GM23338 (cell line): ENCODE data around the gene SLC25A6. TPM values are rescaled to one million over a fixed set of nuclear protein-coding genes. Genes with fewer than 3 reads are reported as not detected.

Experiments
- ATAC-seq: fragments of 200-7000 bp; cut with Tn5 transposase; 3 replicates; pipeline ENCODE4 v1.9.1; 2020
- DNase-seq: peaks from one replicate; pipeline ENCODE4 v3.0.0-alpha.2; 2015; ENCODE audit warnings: low spot score
- H2AFZ ChIP-seq: fragments of 200-600 bp; sonication (generic); 2 replicates; pipeline ENCODE4 v1.8.0; 2016; ENCODE audit warnings: antibody characterized with exemption, mild to moderate bottlenecking, moderate library complexity
- H3F3A ChIP-seq: fragments of 200-600 bp; sonication (generic); replicated peaks from 2 replicates; pipeline ENCODE4 v1.8.0; 2017; ENCODE audit warnings: antibody characterized with exemption, mixed run types, low read depth
- H3K27ac ChIP-seq: fragments of 200-600 bp; sonication (generic); 2 replicates; pipeline ENCODE4 v1.6.1; 2016; ENCODE audit warnings: low read depth
- H3K27me3 ChIP-seq: fragments of 200-600 bp; sonication (generic); 2 replicates; pipeline ENCODE4 v1.8.0; 2016; ENCODE audit warnings: mild to moderate bottlenecking, mixed run types, moderate library complexity; ENCODE audit not compliant: insufficient read depth
- H3K36me3 ChIP-seq: fragments of 200-600 bp; sonication (generic); 2 replicates; pipeline ENCODE4 v1.8.0; 2016; ENCODE audit warnings: mild to moderate bottlenecking; ENCODE audit not compliant: insufficient read depth
- H3K4me1 ChIP-seq: fragments of 200-600 bp; sonication (generic); 2 replicates; pipeline ENCODE4 v1.8.0; 2016; ENCODE audit warnings: mild to moderate bottlenecking, moderate library complexity; ENCODE audit not compliant: insufficient read depth
- H3K4me2 ChIP-seq: fragments of 200-600 bp; sonication (generic); 2 replicates; pipeline ENCODE4 v1.7.1; 2017; ENCODE audit warnings: mixed run types
- H3K4me3 ChIP-seq: fragments of 200-600 bp; sonication (generic); 2 replicates; pipeline ENCODE4 v1.6.1; 2016; ENCODE audit warnings: mixed run types
- H3K79me2 ChIP-seq: fragments of 200-600 bp; sonication (generic); replicated peaks from 2 replicates; pipeline ENCODE4 v1.8.0; 2017; ENCODE audit warnings: mild to moderate bottlenecking; ENCODE audit not compliant: insufficient read depth
- H3K9me2 ChIP-seq: fragments of 200-600 bp; sonication (generic); 2 replicates; pipeline ENCODE4 v1.8.0; 2017; ENCODE audit not compliant: insufficient read depth
- H4K20me1 ChIP-seq: fragments of 200-600 bp; sonication (generic); replicated peaks from 2 replicates; pipeline ENCODE4 v1.8.0; 2017; ENCODE audit warnings: mild to moderate bottlenecking; ENCODE audit not compliant: insufficient read depth
- H3K27ac Mint-ChIP-seq: 2 replicates; pipeline ENCODE4 v1.8.0; 2020; ENCODE audit warnings: inconsistent platforms, mild to moderate bottlenecking, moderate library complexity, mixed read lengths
- H3K27me3 Mint-ChIP-seq: 3 replicates; pipeline ENCODE4 v1.8.0; 2022; ENCODE audit warnings: low read depth, mild to moderate bottlenecking, moderate library complexity, mixed read lengths, inconsistent platforms; ENCODE audit not compliant: insufficient read depth, poor library complexity
- H3K36me3 Mint-ChIP-seq: 3 replicates; pipeline ENCODE4 v1.8.0; 2021; ENCODE audit warnings: low read depth, mild to moderate bottlenecking, inconsistent platforms, moderate library complexity, mixed read lengths
- H3K4me1 Mint-ChIP-seq: 3 replicates; pipeline ENCODE4 v1.8.0; 2020; ENCODE audit warnings: mild to moderate bottlenecking, inconsistent platforms, mixed read lengths
- H3K4me3 Mint-ChIP-seq: 3 replicates; pipeline ENCODE4 v1.8.0; 2021; ENCODE audit warnings: moderate library complexity, mild to moderate bottlenecking, inconsistent platforms, mixed read lengths
- H3K9me3 Mint-ChIP-seq: 3 replicates; pipeline ENCODE4 v1.8.0; 2020; ENCODE audit warnings: moderate library complexity, mild to moderate bottlenecking, inconsistent platforms, mixed read lengths
- CREB1 ChIP-seq: fragments of 250-450 bp; sonication (Bioruptor Pico); IDR thresholded peaks from 2 replicates; pipeline ENCODE4 v1.5.0; 2020; ENCODE audit warnings: low read depth, mild to moderate bottlenecking, moderate library complexity
- CTCF ChIP-seq, 2 experiments: fragments of 200-600 bp in 1 of 2; sonication (generic) in 1 of 2; conservative IDR thresholded peaks; 2 replicates each; pipeline versions ENCODE4 v1.5.1 to v1.6.1; 2016 to 2017; ENCODE audit warnings: antibody characterized with exemption in 2 of 2, low read depth in 2 of 2, mild to moderate bottlenecking in 2 of 2, moderate library complexity in 1 of 2
- EZH2phosphoT487 ChIP-seq: fragments of 200-600 bp; sonication (generic); IDR thresholded peaks from one replicate; pipeline ENCODE4 v1.8.1; 2018; ENCODE audit warnings: antibody characterized with exemption; ENCODE audit not compliant: unreplicated experiment
- JUNB ChIP-seq: IDR thresholded peaks from one replicate; pipeline ENCODE4 v1.6.1; 2016; ENCODE audit warnings: antibody characterized with exemption; ENCODE audit not compliant: unreplicated experiment
- NANOG ChIP-seq: IDR thresholded peaks from 2 replicates; pipeline ENCODE4 v1.6.1; 2016; ENCODE audit warnings: antibody characterized with exemption, borderline replicate concordance
- POLR2AphosphoS5 ChIP-seq: IDR thresholded peaks from 2 replicates; pipeline ENCODE4 v1.6.1; 2016; ENCODE audit warnings: antibody characterized with exemption, low read depth
- STAT1 ChIP-seq: IDR thresholded peaks from one replicate; pipeline ENCODE4 v1.6.1; 2016; ENCODE audit warnings: antibody characterized with exemption; ENCODE audit not compliant: unreplicated experiment
- ZNF114 ChIP-seq: fragments of 250-450 bp; sonication (Bioruptor Pico); IDR thresholded peaks from 2 replicates; pipeline ENCODE4 v1.5.0; 2020; ENCODE audit warnings: mild to moderate bottlenecking, moderate library complexity
- ZNF331 ChIP-seq: fragments of 250-450 bp; sonication (Bioruptor Pico); IDR thresholded peaks from 2 replicates; pipeline ENCODE4 v1.5.0; 2020; ENCODE audit warnings: low read depth, mild to moderate bottlenecking, moderate library complexity
- ZNF462 ChIP-seq: fragments of 250-450 bp; sonication (Bioruptor Pico); IDR thresholded peaks from 2 replicates; pipeline ENCODE4 v1.5.0; 2020; ENCODE audit warnings: mild to moderate bottlenecking, moderate library complexity
- polyA plus RNA-seq: library from polyadenylated mRNA; unstranded; fragments of >200 nt; fragmentation: Nextera tagmentation; extraction: Ambion mirVana; gene quantifications from 2 replicates; pipeline ENCODE4 v1.2.1, GENCODE V29; 2016
- total RNA-seq: library from RNA; depleted of rRNA; stranded (reverse); fragments of >200 nt; shearing (Covaris generic); gene quantifications from 2 replicates; pipeline ENCODE4 v1.2.3, GENCODE V29; 2014
- TF ChIP-seq, protein P1 (sequence below): IDR thresholded peaks from 2 replicates; pipeline ENCODE4 v1.6.1; 2016; ENCODE audit warnings: antibody characterized with exemption
- TF ChIP-seq, protein P2 (sequence below): IDR thresholded peaks from one replicate; pipeline ENCODE4 v1.6.1; 2018; ENCODE audit warnings: antibody characterized with exemption; ENCODE audit not compliant: unreplicated experiment

The SLC25A6 gene
- total and polyA plus RNA-seq, 2 experiments from 2014 or later, result 358 to 486 TPM

DNA sequence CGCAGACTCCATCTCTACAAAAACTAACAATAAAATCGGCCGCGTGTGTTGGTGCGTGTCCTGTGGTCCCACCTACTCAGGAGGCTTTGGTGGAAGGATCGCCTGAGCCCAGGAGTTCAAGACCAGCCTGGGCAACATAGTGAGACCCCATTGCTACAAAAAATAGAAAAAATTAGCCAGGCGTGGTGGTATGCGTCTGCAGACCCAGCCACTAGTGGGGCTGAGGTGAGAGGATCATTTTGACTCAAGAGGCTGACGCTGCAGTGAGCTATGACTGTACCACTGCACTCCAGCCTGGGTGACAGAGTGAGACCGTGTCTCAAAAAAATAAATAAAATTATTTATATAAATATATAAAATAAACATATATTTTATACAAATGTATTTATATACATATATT, 38.5 kb upstream of the SLC25A6 start:
- Histone ChIP-seq H3K27me3 (no peaks in the 10 kb centered on the region), H3K27ac (no peak overlapping the region), H3K4me3 (no peak overlapping the region), H3K4me1 (no peaks in the 10 kb centered on the region), H3F3A (no peaks in the 10 kb centered on the region), H4K20me1 (peaks cover 8% of the 10 kb centered on the region; the same call in 1 of the 2 replicates), H3K9me2 (no peaks in the 10 kb centered on the region), H3K36me3 (peaks cover 14% of the 10 kb centered on the region), H3K79me2 (no peaks in the 10 kb centered on the region), H3K4me2 (no peak overlapping the region), H2AFZ (no peak overlapping the region)
- peaks cover 57% of the 10 kb centered on the region for H3K36me3 Mint-ChIP-seq
- no peak for DNase-seq
- H3K27ac Mint-ChIP-seq, result no peak overlapping the region
- TF ChIP-seq, protein P1, sequence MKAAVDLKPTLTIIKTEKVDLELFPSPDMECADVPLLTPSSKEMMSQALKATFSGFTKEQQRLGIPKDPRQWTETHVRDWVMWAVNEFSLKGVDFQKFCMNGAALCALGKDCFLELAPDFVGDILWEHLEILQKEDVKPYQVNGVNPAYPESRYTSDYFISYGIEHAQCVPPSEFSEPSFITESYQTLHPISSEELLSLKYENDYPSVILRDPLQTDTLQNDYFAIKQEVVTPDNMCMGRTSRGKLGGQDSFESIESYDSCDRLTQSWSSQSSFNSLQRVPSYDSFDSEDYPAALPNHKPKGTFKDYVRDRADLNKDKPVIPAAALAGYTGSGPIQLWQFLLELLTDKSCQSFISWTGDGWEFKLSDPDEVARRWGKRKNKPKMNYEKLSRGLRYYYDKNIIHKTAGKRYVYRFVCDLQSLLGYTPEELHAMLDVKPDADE, result no peak
- TF ChIP-seq JUNB, result no peak
- TF ChIP-seq CTCF (conservative IDR thresholded peaks at IDR 0.05; ENCODE audit: low read depth in 2 of 2), result no peak
- no peak for TF ChIP-seq EZH2phosphoT487
- TF ChIP-seq ZNF331, result no peak
- TF ChIP-seq, protein P2, sequence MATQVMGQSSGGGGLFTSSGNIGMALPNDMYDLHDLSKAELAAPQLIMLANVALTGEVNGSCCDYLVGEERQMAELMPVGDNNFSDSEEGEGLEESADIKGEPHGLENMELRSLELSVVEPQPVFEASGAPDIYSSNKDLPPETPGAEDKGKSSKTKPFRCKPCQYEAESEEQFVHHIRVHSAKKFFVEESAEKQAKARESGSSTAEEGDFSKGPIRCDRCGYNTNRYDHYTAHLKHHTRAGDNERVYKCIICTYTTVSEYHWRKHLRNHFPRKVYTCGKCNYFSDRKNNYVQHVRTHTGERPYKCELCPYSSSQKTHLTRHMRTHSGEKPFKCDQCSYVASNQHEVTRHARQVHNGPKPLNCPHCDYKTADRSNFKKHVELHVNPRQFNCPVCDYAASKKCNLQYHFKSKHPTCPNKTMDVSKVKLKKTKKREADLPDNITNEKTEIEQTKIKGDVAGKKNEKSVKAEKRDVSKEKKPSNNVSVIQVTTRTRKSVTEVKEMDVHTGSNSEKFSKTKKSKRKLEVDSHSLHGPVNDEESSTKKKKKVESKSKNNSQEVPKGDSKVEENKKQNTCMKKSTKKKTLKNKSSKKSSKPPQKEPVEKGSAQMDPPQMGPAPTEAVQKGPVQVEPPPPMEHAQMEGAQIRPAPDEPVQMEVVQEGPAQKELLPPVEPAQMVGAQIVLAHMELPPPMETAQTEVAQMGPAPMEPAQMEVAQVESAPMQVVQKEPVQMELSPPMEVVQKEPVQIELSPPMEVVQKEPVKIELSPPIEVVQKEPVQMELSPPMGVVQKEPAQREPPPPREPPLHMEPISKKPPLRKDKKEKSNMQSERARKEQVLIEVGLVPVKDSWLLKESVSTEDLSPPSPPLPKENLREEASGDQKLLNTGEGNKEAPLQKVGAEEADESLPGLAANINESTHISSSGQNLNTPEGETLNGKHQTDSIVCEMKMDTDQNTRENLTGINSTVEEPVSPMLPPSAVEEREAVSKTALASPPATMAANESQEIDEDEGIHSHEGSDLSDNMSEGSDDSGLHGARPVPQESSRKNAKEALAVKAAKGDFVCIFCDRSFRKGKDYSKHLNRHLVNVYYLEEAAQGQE, result no peak
- no peak for TF ChIP-seq POLR2AphosphoS5
- no peak for TF ChIP-seq NANOG
- no peak for TF ChIP-seq ZNF462 (CRISPR knock-in tag)
- no peak for TF ChIP-seq ZNF114 (CRISPR knock-in tag)
- TF ChIP-seq CREB1 (CRISPR knock-in tag), result no peak
- no peak for TF ChIP-seq STAT1
- no peak overlapping the region for H3K4me3 Mint-ChIP-seq
- no peaks in the 10 kb centered on the region; the same call in 2 of the 3 replicates for H3K4me1 Mint-ChIP-seq
- H3K9me3 Mint-ChIP-seq, result peaks cover 31% of the 10 kb centered on the region
- H3K27me3 Mint-ChIP-seq, result peaks cover 1% of the 10 kb centered on the region
- no peak for ATAC-seq
